GM23248 (cell line): ENCODE measurements around the gene DIAPH3.

Source experiments
- EZH2 ChIP-seq: fragments of 200-600 bp; sonication (generic); IDR thresholded peaks from 2 replicates; pipeline ENCODE4 v1.6.1; 2018; ENCODE audit warnings: antibody characterized with exemption, mild to moderate bottlenecking; ENCODE audit not compliant: insufficient read depth, poor library complexity, severe bottlenecking
- EZH2phosphoT487 ChIP-seq: fragments of 200-600 bp; sonication (generic); IDR thresholded peaks from 2 replicates; pipeline ENCODE4 v1.6.1; 2018; ENCODE audit warnings: antibody characterized with exemption, moderate library complexity, mild to moderate bottlenecking, low read depth; ENCODE audit not compliant: insufficient read depth

DNA sequence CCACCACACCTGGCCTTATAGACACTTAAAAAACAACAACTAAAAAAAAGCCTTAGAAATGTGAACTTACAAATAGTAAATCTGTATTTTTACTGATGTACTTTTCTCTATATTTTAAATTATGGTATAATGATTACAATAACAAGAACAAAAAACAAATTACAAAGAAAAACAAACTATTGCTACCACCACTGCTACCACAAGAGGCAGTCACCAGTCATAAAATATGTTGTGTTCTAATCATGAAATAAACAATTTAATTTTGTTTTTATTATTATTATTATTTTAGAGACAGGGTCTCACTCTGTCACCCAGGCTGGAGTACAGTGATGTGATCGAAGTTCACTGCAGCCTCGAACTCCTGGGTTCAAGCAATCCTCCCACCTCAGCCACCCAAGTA, 72.2 kb downstream of the DIAPH3 start:
- TF ChIP-seq EZH2, result no peak
- no peak for TF ChIP-seq EZH2phosphoT487
